HCT116 (cell line): Measurements from ENCODE around the gene GPR37L1. TPM values are rescaled to one million over a fixed set of nuclear protein-coding genes. Genes with fewer than 3 reads are reported as not detected.

Experiments used
- ATAC-seq: fragments of 200-7000 bp; cut with Tn5 transposase; 2 replicates; pipeline ENCODE4 v1.9.1; 2020; ENCODE audit warnings: mild to moderate bottlenecking, moderate library complexity
- BruUV-seq: library from RNA; stranded (reverse); fragments of 400-500 nt; replicated peaks from 2 replicates; lab custom pipeline; 2021; lab: Mats Ljungman, UMichigan
- CTCF ChIA-PET: fragments of 300-600 bp; sonication (Branson Sonifier 250); formaldehyde crosslinking; loops from one replicate; lab custom pipeline; 2021; ENCODE audit warnings: antibody characterized with exemption; lab: Charles Lee
- POLR2A ChIA-PET: fragments of 300-600, 350-600 bp; sonication (Branson Sonifier 250); formaldehyde crosslinking; loops from one replicate; lab custom pipeline; 2021; ENCODE audit warnings: antibody characterized with exemption; lab: Charles Lee
- RAD21 ChIA-PET, 2 experiments: fragments of 300-600 bp; sonication (Branson Sonifier 250); formaldehyde crosslinking; loops; one replicate each; lab custom pipeline; 2023; ENCODE audit warnings: low total read pairs in 2 of 2; ENCODE audit not compliant: uncharacterized antibody in 2 of 2, unreplicated experiment in 2 of 2, low non-redundant PET in 1 of 2; lab: Charles Lee
- DNase-seq: peaks from one replicate; pipeline ENCODE4 v3.0.0-alpha.2; 2010; ENCODE audit warnings: low read depth, low spot score
- H2AFZ ChIP-seq: fragments of 200-600 bp; shearing (Covaris generic), sonication (generic); 2 replicates; pipeline ENCODE4 v1.6.1; 2017; ENCODE audit warnings: low read depth, mixed run types, mixed read lengths, antibody characterized with exemption, low read length; ENCODE audit not compliant: poor library complexity, severe bottlenecking
- H3K27ac ChIP-seq: 2 replicates; pipeline ENCODE4 v1.5.1; 2012; ENCODE audit warnings: low read depth, low read length
- H3K27me3 ChIP-seq: fragments of 200-600 bp; sonication (generic); 2 replicates; pipeline ENCODE4 v1.6.1; 2016; ENCODE audit warnings: mixed run types, low read length, mixed read lengths; ENCODE audit not compliant: insufficient read depth
- H3K36me3 ChIP-seq, 2 experiments: fragments of 200-500 bp in 1 of 2; fragments of 200-600 bp in 1 of 2; sonication (Bioruptor generic) in 1 of 2; sonication (generic) in 1 of 2; 2 replicates each; pipeline versions ENCODE4 v1.5.1 to v1.6.1; 2014 to 2016; ENCODE audit warnings: low read length in 2 of 2, inconsistent platforms in 1 of 2, mixed read lengths in 1 of 2, mixed run types in 1 of 2; ENCODE audit not compliant: insufficient read depth in 2 of 2, control insufficient read depth in 1 of 2
- H3K4me1 ChIP-seq, 2 experiments: fragments of 200-600 bp in 1 of 2; sonication (generic) in 1 of 2; 2 replicates each; pipeline versions ENCODE4 v1.5.1 to v1.6.1; 2012 to 2017; ENCODE audit warnings: low read length in 2 of 2, inconsistent platforms in 1 of 2, mild to moderate bottlenecking in 1 of 2, mixed read lengths in 1 of 2, mixed run types in 1 of 2, moderate library complexity in 1 of 2; ENCODE audit not compliant: insufficient read depth in 2 of 2, control insufficient read depth in 1 of 2
- H3K4me2 ChIP-seq: fragments of 200-600 bp; sonication (generic); 2 replicates; pipeline ENCODE4 v1.6.1; 2017; ENCODE audit warnings: mixed run types, low read length, mixed read lengths
- H3K4me3 ChIP-seq, 2 experiments: fragments of 200-600 bp in 1 of 2; sonication (generic) in 1 of 2; replicated peaks in 1 of 2; 2 replicates each; pipeline ENCODE4 v1.5.1; 2011 to 2016; ENCODE audit warnings: low read length in 2 of 2, control low read depth in 1 of 2, low read depth in 1 of 2, mild to moderate bottlenecking in 1 of 2, mixed read lengths in 1 of 2, mixed run types in 1 of 2
- H3K79me2 ChIP-seq: fragments of 200-600 bp; sonication (generic); 2 replicates; pipeline ENCODE4 v1.6.1; 2017; ENCODE audit warnings: mild to moderate bottlenecking, mixed run types, low read length, moderate library complexity, mixed read lengths; ENCODE audit not compliant: insufficient read depth
- H3K9ac ChIP-seq: fragments of 200-600 bp; sonication (generic); 2 replicates; pipeline ENCODE4 v1.6.1; 2016; ENCODE audit warnings: low read length, mixed read lengths
- H3K9me2 ChIP-seq: fragments of 200-600 bp; sonication (generic), shearing (Covaris generic); 2 replicates; pipeline ENCODE4 v1.6.1; 2017; ENCODE audit warnings: mixed run types, mild to moderate bottlenecking, moderate library complexity; ENCODE audit not compliant: insufficient read depth
- H3K9me3 ChIP-seq, 2 experiments: fragments of 200-500 bp in 1 of 2; fragments of 200-600 bp in 1 of 2; sonication (Bioruptor generic) in 1 of 2; sonication (generic) in 1 of 2; 2 replicates each; pipeline ENCODE4 v1.6.1; 2014 to 2017; ENCODE audit warnings: low read length in 2 of 2, mixed read lengths in 2 of 2, inconsistent platforms in 1 of 2, low read depth in 1 of 2, mild to moderate bottlenecking in 1 of 2, mixed run types in 1 of 2, moderate library complexity in 1 of 2; ENCODE audit not compliant: control insufficient read depth in 1 of 2, insufficient read depth in 1 of 2
- H4K20me1 ChIP-seq: fragments of 200-600 bp; sonication (generic), shearing (Covaris generic); 2 replicates; pipeline ENCODE4 v1.6.1; 2017; ENCODE audit warnings: mixed run types, mild to moderate bottlenecking, moderate library complexity; ENCODE audit not compliant: insufficient read depth
- ATF3 ChIP-seq: IDR thresholded peaks from 2 replicates; pipeline ENCODE4 v1.6.1; 2012
- CEBPB ChIP-seq: IDR thresholded peaks from 2 replicates; pipeline ENCODE4 v1.6.1; 2012; ENCODE audit warnings: low read depth
- CTCF ChIP-seq, 3 experiments: fragments of 200-600 bp in 1 of 3; sonication (generic) in 1 of 3; IDR thresholded peaks in 2 of 3; conservative IDR thresholded peaks in 1 of 3; 2 replicates each; pipeline ENCODE4 v1.5.1; 2012 to 2017; ENCODE audit warnings: low read depth in 2 of 3, low read length in 2 of 3, antibody characterized with exemption in 1 of 3, borderline replicate concordance in 1 of 3, control low read depth in 1 of 3, mild to moderate bottlenecking in 1 of 3, mixed read lengths in 1 of 3, mixed run types in 1 of 3, moderate library complexity in 1 of 3; ENCODE audit not compliant: insufficient read depth in 1 of 3
- EGR1 ChIP-seq: IDR thresholded peaks from 2 replicates; pipeline ENCODE4 v1.6.1; 2012; ENCODE audit warnings: low read depth
- ELF1 ChIP-seq: IDR thresholded peaks from 2 replicates; pipeline ENCODE4 v1.6.1; 2012; ENCODE audit warnings: low read depth, borderline replicate concordance
- EZH2 ChIP-seq: fragments of 200-600 bp; sonication (generic); IDR thresholded peaks from 2 replicates; pipeline ENCODE4 v1.6.1; 2017; ENCODE audit warnings: antibody characterized with exemption, mixed run types
- EZH2phosphoT487 ChIP-seq: fragments of 200-600 bp; IDR thresholded peaks from 2 replicates; pipeline ENCODE4 v1.6.1; 2018; ENCODE audit warnings: antibody characterized with exemption, borderline replicate concordance
- JUND ChIP-seq: IDR thresholded peaks from 2 replicates; pipeline ENCODE4 v1.6.1; 2012
- MAX ChIP-seq: IDR thresholded peaks from 2 replicates; pipeline ENCODE4 v1.6.1; 2012
- POLR2A ChIP-seq: IDR thresholded peaks from 2 replicates; pipeline ENCODE4 v1.7.0; 2011; ENCODE audit warnings: borderline replicate concordance; ENCODE audit not compliant: insufficient read depth, insufficient read length; ENCODE audit errors: extremely low read depth
- POLR2AphosphoS5 ChIP-seq: IDR thresholded peaks from 2 replicates; pipeline ENCODE4 v1.6.1; 2011; ENCODE audit warnings: mild to moderate bottlenecking, low read depth, low read length, moderate library complexity
- RAD21 ChIP-seq: IDR thresholded peaks from 2 replicates; pipeline ENCODE4 v1.6.1; 2012; ENCODE audit warnings: low read depth, mild to moderate bottlenecking
- REST ChIP-seq: IDR thresholded peaks from 2 replicates; pipeline ENCODE4 v1.6.1; 2012; ENCODE audit warnings: low read depth
- SIN3A ChIP-seq: IDR thresholded peaks from 2 replicates; pipeline ENCODE4 v1.6.1; 2012; ENCODE audit warnings: low read depth
- SP1 ChIP-seq: IDR thresholded peaks from 2 replicates; pipeline ENCODE4 v1.6.1; 2012; ENCODE audit warnings: low read depth
- YY1 ChIP-seq: IDR thresholded peaks from 2 replicates; pipeline ENCODE4 v1.6.1; 2011; ENCODE audit warnings: low read length, low read depth, moderate library complexity, mild to moderate bottlenecking; ENCODE audit not compliant: insufficient replicate concordance; ENCODE audit errors: extremely low read depth
- ZBTB33 ChIP-seq: IDR thresholded peaks from 2 replicates; pipeline ENCODE4 v1.6.1; 2011; ENCODE audit warnings: mild to moderate bottlenecking, low read length, moderate library complexity; ENCODE audit not compliant: insufficient replicate concordance; ENCODE audit errors: extremely low read depth
- ZNF274 ChIP-seq: fragments of 200-500 bp; sonication (Bioruptor generic); IDR thresholded peaks from 2 replicates; pipeline ENCODE4 v1.6.1; 2014; ENCODE audit warnings: mild to moderate bottlenecking, low read depth, low read length, inconsistent platforms
- intact Hi-C: fragments of 100-400 bp; cut with micrococcal nuclease; formaldehyde crosslinking; loops from 2 replicates; pipeline ENCODE4 v1.10.0; 2022
- total RNA-seq: library from RNA; stranded (reverse); gene quantifications from one replicate; pipeline ENCODE4 v1.2.1, GENCODE V29; 2021; ENCODE audit not compliant: unreplicated experiment

GPR37L1 gene
- total RNA-seq, 1 experiment from 2014 or later: 0.10 TPM

GRCh38 chr1:202164271-202165037 is 41.7 kb downstream of the GPR37L1 start:
- Histone ChIP-seq H3K36me3 (no peaks in the 10 kb centered on the region), H3K27ac (no peak overlapping the region), H3K4me3 (no peak overlapping the region), H3K9me3 (no peaks in the 10 kb centered on the region), H4K20me1 (no peaks in the 10 kb centered on the region), H2AFZ (no peak overlapping the region), H3K79me2 (no peaks in the 10 kb centered on the region), H3K27me3 (no peaks in the 10 kb centered on the region), H3K9me2 (no peaks in the 10 kb centered on the region), H3K4me2 (no peak overlapping the region), H3K4me1 (peaks cover 10% of the 10 kb centered on the region in 2 experiments; a peak in 3 of 4 replicates), H3K9ac (no peak overlapping the region)
- intact Hi-C loops: no loop called here
- no peak for TF ChIP-seq CTCF (IDR thresholded peaks at IDR 0.05 in 2 of 3, conservative IDR thresholded peaks at IDR 0.05 in 1 of 3; ENCODE audit: borderline replicate concordance in 1 of 3, insufficient read depth in 1 of 3, low read depth in 2 of 3, low read length in 2 of 3)
- TF ChIP-seq RAD21: no peak
- no peak for TF ChIP-seq REST
- TF ChIP-seq EZH2: no peak
- TF ChIP-seq ZNF274: no peak
- no peak for TF ChIP-seq EZH2phosphoT487
- TF ChIP-seq MAX: no peak
- TF ChIP-seq POLR2A: no peak
- no peak for TF ChIP-seq ELF1
- TF ChIP-seq ZBTB33: no peak
- TF ChIP-seq YY1: no peak
- no peak for TF ChIP-seq ATF3
- no peak for TF ChIP-seq EGR1
- no peak for TF ChIP-seq SIN3A
- no peak for TF ChIP-seq SP1
- TF ChIP-seq POLR2AphosphoS5: no peak
- no peak for TF ChIP-seq JUND
- no peak for TF ChIP-seq CEBPB
- CTCF ChIA-PET: interaction anchor here (2.8 kb wide), 1 partner anchor 10 kb away, joined by 9 read pairs; no protein-coding TSS in a partner anchor
- DNase-seq: no peak
- ATAC-seq: no peak
- POLR2A ChIA-PET: no interaction called here
- no TSS peak for BruUV-seq
- RAD21 ChIA-PET: no interaction called here
